Thymus (tissue), 14 donors: ENCODE results near the gene NOS1. TPM values are rescaled to one million over a fixed set of nuclear protein-coding genes. Genes with fewer than 3 reads are reported as not detected.
"Not testable (repeated sequence)": the region's sequence is repeated elsewhere in the genome, so short reads cannot be mapped to it uniquely, and the experiment has no call there.

Experiments
- DNase-seq, 9 donors: peaks; one replicate each; pipeline ENCODE4 v3.0.0-alpha.2; 2013; ENCODE audit warnings: low spot score in 9 of 9, low read depth in 6 of 9, missing footprints in 1 of 9
- H3K27ac ChIP-seq, 2 donors: one replicate each; pipeline ENCODE4 v1.5.1; 2013; ENCODE audit warnings: control low read depth in 1 of 2, low read depth in 1 of 2, low read length in 1 of 2, mild to moderate bottlenecking in 1 of 2, moderate library complexity in 1 of 2
- H3K27me3 ChIP-seq, 2 donors: one replicate each; pipeline ENCODE4 v1.5.1; 2013; ENCODE audit warnings: low read length in 1 of 2; ENCODE audit not compliant: control insufficient read depth in 2 of 2, insufficient read depth in 1 of 2
- H3K36me3 ChIP-seq, 2 donors: one replicate each; pipeline ENCODE4 v1.5.1; 2013; ENCODE audit warnings: low read length in 1 of 2, mild to moderate bottlenecking in 1 of 2, moderate library complexity in 1 of 2; ENCODE audit not compliant: control insufficient read depth in 2 of 2, insufficient read depth in 2 of 2
- H3K4me1 ChIP-seq, 2 donors: one replicate each; pipeline ENCODE4 v1.5.1; 2013; ENCODE audit warnings: low read length in 2 of 2; ENCODE audit not compliant: control insufficient read depth in 2 of 2, insufficient read depth in 2 of 2
- H3K4me3 ChIP-seq, 2 donors: one replicate each; pipeline ENCODE4 v1.5.1; 2013; ENCODE audit warnings: low read length in 2 of 2, control low read depth in 1 of 2, mild to moderate bottlenecking in 1 of 2
- H3K9me3 ChIP-seq, 2 donors: one replicate each; pipeline ENCODE4 v1.5.1; 2013; ENCODE audit warnings: low read length in 1 of 2, mild to moderate bottlenecking in 1 of 2; ENCODE audit not compliant: control insufficient read depth in 2 of 2, insufficient read depth in 1 of 2
- WGBS: extraction: QIAGEN DNeasy Blood & Tissue Kit; methylation state at CpG from one replicate; pipeline ENCODE4 v1.1.7; 2013; 5-methylcytosine and 5-hydroxymethylcytosine counted together
- long read RNA-seq, 10 donors: transcript quantifications; one replicate each; lab custom pipeline, GENCODE V29; 2026
- polyA plus RNA-seq: library from polyadenylated mRNA; stranded (reverse); fragments of 200-250 nt; gene quantifications from one replicate; pipeline ENCODE4 v1.2.3, GENCODE V29; 2013
- total RNA-seq: library from RNA; stranded (reverse); fragments of 120-200 nt; gene quantifications from one replicate; pipeline ENCODE4 v1.2.4, GENCODE V29; 2013
- donor health status: healthy.

The NOS1 gene
- 0.05 TPM for total RNA-seq
- polyA plus RNA-seq, result 0.23 TPM
- long read RNA-seq, donor 1, result 0 reads
- long read RNA-seq, donor 2, result 0 reads
- long read RNA-seq, donor 3, result 0 reads
- long read RNA-seq, donor 4, result 0 reads
- long read RNA-seq, donor 5, result 0 reads
- long read RNA-seq, donor 6, result 0 reads
- long read RNA-seq, donor 7, result 0 reads
- long read RNA-seq, donor 8, result 0 reads
- long read RNA-seq, donor 9, result 0 reads
- long read RNA-seq, donor 10, result 0 reads

DNA sequence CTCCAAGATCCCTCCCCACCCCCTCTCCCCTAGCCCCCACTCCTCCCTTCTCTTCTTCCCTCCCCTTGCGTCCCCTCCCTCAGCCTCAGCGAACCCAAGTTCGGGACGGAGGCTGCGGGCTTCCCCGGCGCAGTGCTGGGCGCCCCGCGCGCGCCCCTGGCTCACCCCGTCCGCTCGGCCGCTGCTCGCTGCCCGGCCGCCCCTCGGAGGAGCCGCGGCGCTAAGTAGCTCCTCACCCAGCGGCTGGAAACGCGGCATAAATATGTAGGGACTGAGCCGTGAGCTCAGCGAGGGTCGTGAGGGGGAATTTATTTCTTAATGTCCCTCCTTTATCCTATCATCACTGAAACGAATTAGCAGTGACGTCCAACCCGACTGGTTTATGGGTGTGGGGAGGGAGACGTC lies at the start of gene NOS1:
NOS1 (minus strand) TSS at position 280 of the 405 bp plus-strand sequence. CDS start 30,557 bp downstream, outside the sequence.
- DNase-seq, result no peak
- Histone ChIP-seq H3K27ac (no peak within 1 kb of the TSS), H3K4me1 (no peaks in the 10 kb centered on the region), H3K27me3 (peaks cover 52 to 71% of the 10 kb centered on the region in 2 donors), H3K4me3 (no peak within 1 kb of the TSS), H3K9me3 (no peaks in the 10 kb centered on the region), H3K36me3 (no peaks in the 10 kb centered on the region)
- 4% methylated on average over 33 of the region's 33 CpGs for WGBS

DNA sequence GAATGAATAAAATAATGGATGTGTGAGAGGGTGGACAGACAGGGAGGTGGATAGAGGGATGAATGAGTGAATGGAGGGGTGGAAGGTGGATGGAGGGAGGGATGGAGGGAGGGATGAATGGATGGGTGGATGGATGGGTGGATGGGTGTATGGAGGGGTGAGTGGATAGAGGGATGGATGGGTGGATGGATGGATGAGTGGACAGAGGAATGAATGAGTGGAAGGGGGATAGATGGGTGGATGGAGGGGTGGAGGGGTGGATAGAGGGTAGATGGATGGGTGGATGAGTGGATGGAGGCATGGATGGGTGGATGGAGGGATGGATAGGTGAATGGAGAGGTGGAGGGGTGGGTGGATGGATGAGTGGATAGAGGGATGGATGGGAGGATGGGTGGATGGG lies 47.9 kb upstream of the NOS1 start:
- H3K27ac ChIP-seq, result no peak overlapping the region
- H3K27me3 ChIP-seq, result no peaks in the 10 kb centered on the region
- DNase-seq, result no peak
- H3K36me3 ChIP-seq, result no peaks in the 10 kb centered on the region
- no peaks in the 10 kb centered on the region for H3K4me1 ChIP-seq
- no peak overlapping the region for H3K4me3 ChIP-seq
- no peaks in the 10 kb centered on the region for H3K9me3 ChIP-seq

DNA sequence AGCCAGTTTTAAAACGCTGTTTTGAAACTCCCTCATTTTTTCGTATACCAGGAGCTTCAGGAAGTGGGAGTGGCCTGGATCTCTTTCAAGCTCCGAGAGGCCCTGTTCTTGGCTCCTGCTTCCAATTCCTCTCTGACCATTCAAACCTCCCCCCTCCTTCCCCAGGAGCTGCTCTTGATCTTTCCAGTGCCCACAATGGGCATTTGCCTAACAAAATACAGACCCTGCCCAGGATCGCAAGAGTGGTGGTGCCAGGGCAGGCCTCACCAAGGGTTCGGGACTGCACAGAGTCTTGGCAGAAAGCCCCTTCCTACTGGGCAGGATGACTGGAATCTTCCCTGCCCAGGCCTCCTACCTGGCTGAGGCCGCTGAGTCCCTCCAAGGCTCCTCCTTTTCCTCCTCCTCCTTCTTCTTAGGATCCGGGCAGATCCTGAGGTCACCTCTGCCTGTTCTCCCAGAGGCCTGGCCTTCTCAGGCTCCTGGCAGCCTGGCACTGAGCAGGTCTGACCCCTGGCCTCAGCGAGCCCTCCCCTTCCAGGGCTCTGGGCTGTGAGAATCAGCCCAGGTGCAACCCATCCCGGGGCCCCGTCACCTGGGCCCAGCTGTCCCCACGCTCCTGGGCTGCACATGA lies 46.9 kb upstream of the NOS1 start:
- 53% methylated on average over 11 of the region's 11 CpGs for WGBS
- Histone ChIP-seq H3K27me3 (no peaks in the 10 kb centered on the region), H3K27ac (no peak overlapping the region), H3K4me1 (no peaks in the 10 kb centered on the region), H3K9me3 (no peaks in the 10 kb centered on the region), H3K4me3 (no peak overlapping the region), H3K36me3 (no peaks in the 10 kb centered on the region)
- DNase-seq, result no peak

DNA sequence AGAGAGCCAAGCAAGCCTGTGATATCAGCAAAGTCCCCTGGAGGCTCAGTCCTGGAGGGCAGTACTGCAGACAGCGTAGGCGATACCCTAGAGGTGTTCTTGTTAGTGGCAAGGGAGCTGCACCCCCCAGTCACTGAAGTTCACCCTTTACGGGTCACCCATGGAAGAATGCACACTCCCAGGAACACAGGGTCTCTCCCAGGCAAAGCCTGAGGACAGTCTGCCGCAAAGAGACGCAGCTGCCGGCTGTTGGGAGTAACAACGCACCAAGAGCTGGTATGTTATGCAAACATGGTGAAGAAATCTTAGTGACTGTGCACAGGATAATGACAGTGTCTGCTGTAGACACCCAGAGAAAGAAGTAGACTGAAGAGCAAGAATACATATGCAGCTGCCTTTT lies 43.5 kb upstream of the NOS1 start:
- Histone ChIP-seq H3K36me3 (no peaks in the 10 kb centered on the region), H3K27ac (no peak overlapping the region), H3K9me3 (no peaks in the 10 kb centered on the region), H3K4me3 (no peak overlapping the region), H3K27me3 (no peaks in the 10 kb centered on the region), H3K4me1 (no peaks in the 10 kb centered on the region)
- DNase-seq, result no peak
- 89% methylated on average over 7 of the region's 7 CpGs for WGBS

DNA sequence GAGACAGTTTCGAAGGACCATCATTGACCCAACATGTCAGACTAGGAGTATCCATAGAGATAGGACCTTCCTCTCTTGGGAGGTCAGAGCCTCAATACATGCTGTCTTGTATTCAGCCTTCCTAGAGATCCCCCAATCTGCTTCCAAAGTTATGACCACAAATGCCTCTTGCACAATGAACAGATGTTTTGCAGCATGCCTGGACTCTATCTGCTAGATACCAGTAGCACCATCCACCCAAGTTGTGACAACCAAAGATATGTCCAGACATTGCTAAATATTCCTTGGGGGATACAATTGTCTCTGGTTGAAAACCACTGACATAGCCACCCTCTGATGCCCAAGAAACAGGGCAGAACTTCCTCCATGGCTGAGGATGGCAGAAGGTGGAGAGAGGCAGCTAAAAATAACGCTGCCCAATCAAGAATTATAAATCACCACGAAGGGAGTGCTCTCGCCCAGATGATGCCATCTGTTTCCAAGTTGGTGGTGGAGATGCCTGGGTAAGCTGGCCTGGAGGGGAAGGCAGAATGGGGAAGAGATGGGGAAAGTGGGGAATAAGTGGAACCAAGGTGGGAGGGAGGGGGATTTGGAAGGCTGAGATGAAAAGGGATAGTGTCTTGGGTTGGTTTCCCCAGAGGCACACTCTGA lies 42.9 kb upstream of the NOS1 start:
- WGBS, result 66% methylated on average over 4 of the region's 4 CpGs
- no peaks in the 10 kb centered on the region for H3K36me3 ChIP-seq
- no peaks in the 10 kb centered on the region for H3K9me3 ChIP-seq

DNA sequence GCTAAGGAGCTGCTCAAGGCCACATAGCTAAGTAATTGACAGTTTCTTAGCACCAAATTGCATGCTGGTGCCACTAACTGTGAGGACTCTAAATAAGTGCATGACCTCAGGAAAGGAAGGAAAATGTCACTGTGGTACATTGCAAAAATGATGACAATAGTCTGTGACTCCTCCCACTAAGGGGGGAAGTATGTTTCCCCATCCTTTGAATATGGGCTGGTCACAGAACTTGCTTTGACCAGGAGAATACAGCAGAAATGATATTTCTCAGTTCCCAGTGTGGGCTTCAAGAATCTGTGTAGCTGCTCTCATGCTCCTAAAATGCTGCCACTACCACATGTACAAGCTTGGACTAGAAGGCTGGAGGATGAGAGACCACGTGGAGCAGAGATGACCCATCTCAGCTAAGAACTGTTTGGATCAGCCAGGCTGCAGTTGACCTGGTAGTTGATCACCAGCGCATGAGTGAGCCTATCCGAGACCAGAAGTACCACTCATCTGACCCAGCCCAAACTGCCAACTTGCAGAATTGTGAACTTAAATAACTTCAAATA lies 42.2 kb upstream of the NOS1 start:
- no peak overlapping the region for H3K4me3 ChIP-seq
- H3K36me3 ChIP-seq, result no peaks in the 10 kb centered on the region
- no peaks in the 10 kb centered on the region for H3K27me3 ChIP-seq
- no peak overlapping the region for H3K27ac ChIP-seq
- no peaks in the 10 kb centered on the region for H3K9me3 ChIP-seq
- WGBS, result 93% methylated on average over 3 of the region's 3 CpGs
- no peak for DNase-seq
- H3K4me1 ChIP-seq, result no peaks in the 10 kb centered on the region

More for the DNA sequence above, 42.9 kb upstream of the NOS1 start:
- Histone ChIP-seq H3K4me1 (no peaks in the 10 kb centered on the region), H3K27me3 (no peaks in the 10 kb centered on the region), H3K27ac (no peak overlapping the region), H3K4me3 (no peak overlapping the region)
- no peak for DNase-seq

DNA sequence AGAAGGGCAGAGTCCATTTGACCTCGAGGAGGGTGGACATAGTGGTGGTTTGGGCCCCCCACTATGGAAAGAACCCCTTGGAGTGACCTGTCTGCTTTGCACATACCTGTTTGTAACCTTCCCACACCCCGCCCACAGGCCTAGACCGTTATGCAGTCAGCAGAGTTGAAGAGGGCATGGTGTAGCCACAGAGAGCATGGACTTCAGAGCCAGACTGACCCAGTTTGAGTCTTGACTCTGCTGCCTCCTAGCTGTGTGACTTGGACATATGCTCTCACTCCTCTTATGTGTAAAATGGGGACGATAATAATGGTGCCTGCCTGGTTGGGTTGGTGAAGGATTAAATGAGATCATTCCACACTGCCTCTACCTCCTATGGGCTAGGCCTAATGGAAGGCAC lies 40.9 kb upstream of the NOS1 start:
- Histone ChIP-seq H3K27me3 (no peaks in the 10 kb centered on the region), H3K4me3 (no peak overlapping the region), H3K27ac (no peak overlapping the region), H3K36me3 (no peaks in the 10 kb centered on the region), H3K9me3 (no peaks in the 10 kb centered on the region), H3K4me1 (no peaks in the 10 kb centered on the region)
- no peak for DNase-seq
- WGBS, result 63% methylated on average over 4 of the region's 4 CpGs

DNA sequence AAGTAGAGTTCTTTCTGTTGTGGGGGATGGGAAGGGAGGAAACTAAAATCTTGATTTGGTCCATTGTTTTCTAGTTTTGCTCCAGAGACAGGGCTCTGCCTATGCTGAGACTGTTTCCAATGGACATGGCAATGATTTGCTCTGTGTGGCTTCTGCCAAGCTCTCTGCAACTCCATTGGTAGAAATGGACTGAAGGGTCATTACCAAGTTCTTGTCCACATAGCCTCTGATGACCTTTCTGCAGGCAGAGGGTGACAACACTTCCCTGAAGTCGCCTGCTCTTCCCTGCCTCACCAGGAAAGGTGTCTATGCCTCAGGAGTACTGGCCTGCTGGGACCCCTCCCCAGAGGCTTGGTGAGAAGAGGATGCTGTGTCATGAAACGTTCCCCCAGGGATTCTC lies 39.5 kb upstream of the NOS1 start:
- Histone ChIP-seq H3K9me3 (no peaks in the 10 kb centered on the region), H3K36me3 (no peaks in the 10 kb centered on the region), H3K27ac (no peak overlapping the region), H3K4me3 (no peak overlapping the region), H3K27me3 (no peaks in the 10 kb centered on the region), H3K4me1 (no peaks in the 10 kb centered on the region)
- DNase-seq, result no peak
- WGBS, result 69% methylated on average over 2 of the region's 2 CpGs

DNA sequence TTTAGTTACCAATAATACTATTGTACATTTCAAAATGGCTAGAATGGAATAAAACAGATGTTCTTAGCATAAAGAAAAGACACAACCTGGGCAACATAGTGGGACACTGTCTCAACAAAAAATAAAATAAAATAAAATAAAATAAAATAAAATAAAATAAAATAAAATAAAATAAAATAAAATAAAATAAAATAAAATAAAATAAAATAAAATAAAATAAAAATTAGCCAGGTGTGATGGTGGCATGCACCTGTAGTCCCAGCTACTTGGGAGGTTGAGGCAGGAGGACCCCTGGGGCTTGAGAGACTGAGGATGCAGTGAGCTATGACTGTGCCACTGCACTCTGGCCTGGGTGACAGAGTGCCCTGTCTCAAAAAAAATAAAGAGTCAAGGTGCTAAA lies 37.1 kb upstream of the NOS1 start:
- H3K4me1 ChIP-seq, H3K27me3 ChIP-seq, H3K27ac ChIP-seq, H3K36me3 ChIP-seq, H3K9me3 ChIP-seq, H3K4me3 ChIP-seq, DNase-seq: not testable (repeated sequence)
